Measurements from ENCODE around the gene LIPK. TPM values are rescaled to one million over a fixed set of nuclear protein-coding genes. Genes with fewer than 3 reads are reported as not detected.

LIPK gene
- total RNA-seq, 1 experiment from 2014 or later: not detected

- H3K4me3 Mint-ChIP-seq (ENCODE audit: low read depth, unreplicated experiment): no peak overlapping the region
- BruUV-seq (replicated peaks): no TSS peak
- H3K9me3 Mint-ChIP-seq (ENCODE audit: low read depth, unreplicated experiment): no peaks in the 10 kb centered on the region
- H3K4me1 Mint-ChIP-seq (ENCODE audit: low read depth, unreplicated experiment): peaks cover 14% of the 10 kb centered on the region
- H3K27ac Mint-ChIP-seq (ENCODE audit: unreplicated experiment): no peak overlapping the region
- no peaks in the 10 kb centered on the region for H3K36me3 Mint-ChIP-seq (ENCODE audit: insufficient read depth, unreplicated experiment)
- H3K27me3 Mint-ChIP-seq (ENCODE audit: unreplicated experiment): peaks cover 9% of the 10 kb centered on the region
- intact Hi-C loops (cut with micrococcal nuclease; ENCODE audit: unreplicated experiment): no loop called here
- TF ChIP-seq, protein P1, sequence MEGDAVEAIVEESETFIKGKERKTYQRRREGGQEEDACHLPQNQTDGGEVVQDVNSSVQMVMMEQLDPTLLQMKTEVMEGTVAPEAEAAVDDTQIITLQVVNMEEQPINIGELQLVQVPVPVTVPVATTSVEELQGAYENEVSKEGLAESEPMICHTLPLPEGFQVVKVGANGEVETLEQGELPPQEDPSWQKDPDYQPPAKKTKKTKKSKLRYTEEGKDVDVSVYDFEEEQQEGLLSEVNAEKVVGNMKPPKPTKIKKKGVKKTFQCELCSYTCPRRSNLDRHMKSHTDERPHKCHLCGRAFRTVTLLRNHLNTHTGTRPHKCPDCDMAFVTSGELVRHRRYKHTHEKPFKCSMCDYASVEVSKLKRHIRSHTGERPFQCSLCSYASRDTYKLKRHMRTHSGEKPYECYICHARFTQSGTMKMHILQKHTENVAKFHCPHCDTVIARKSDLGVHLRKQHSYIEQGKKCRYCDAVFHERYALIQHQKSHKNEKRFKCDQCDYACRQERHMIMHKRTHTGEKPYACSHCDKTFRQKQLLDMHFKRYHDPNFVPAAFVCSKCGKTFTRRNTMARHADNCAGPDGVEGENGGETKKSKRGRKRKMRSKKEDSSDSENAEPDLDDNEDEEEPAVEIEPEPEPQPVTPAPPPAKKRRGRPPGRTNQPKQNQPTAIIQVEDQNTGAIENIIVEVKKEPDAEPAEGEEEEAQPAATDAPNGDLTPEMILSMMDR (IDR thresholded peaks at IDR 0.05; ENCODE audit: unreplicated experiment): no peak
- no peak for DNase-seq
- CTCF ChIA-PET: no interaction called here
Observed at GRCh38 chr10:88788924-88789323, 82.9 kb downstream of the LIPK start.

DNA sequence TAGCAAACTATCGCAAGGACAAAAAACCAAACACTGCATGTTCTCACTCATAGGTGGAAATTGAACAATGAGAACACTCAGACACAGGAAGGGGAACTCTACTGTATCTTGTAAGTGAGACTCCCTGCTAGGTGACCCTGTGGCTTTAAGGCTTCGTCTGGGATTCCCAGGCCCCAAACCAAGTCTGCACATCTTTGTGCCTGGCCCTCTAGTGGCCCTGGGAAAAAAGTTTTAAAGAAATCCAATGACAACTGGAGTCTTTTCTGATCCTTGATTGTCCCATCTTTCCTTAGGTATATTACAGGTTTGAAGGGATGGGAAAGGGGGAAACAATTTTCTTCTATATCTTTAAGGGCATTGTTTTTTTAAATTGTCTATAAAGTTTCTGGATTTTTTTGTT is 85.9 kb downstream of the LIPK start:
- Mint-ChIP-seq H3K27ac (ENCODE audit: unreplicated experiment) (no peak overlapping the region), H3K9me3 (ENCODE audit: low read depth, unreplicated experiment) (no peaks in the 10 kb centered on the region), H3K4me3 (ENCODE audit: low read depth, unreplicated experiment) (no peak overlapping the region), H3K27me3 (ENCODE audit: unreplicated experiment) (peaks cover 9% of the 10 kb centered on the region), H3K36me3 (ENCODE audit: insufficient read depth, unreplicated experiment) (no peaks in the 10 kb centered on the region), H3K4me1 (ENCODE audit: low read depth, unreplicated experiment) (peaks cover 18% of the 10 kb centered on the region)
- CTCF ChIA-PET: no interaction called here
- TF ChIP-seq, protein P1 (IDR thresholded peaks at IDR 0.05; ENCODE audit: unreplicated experiment): no peak
- no TSS peak for BruUV-seq (replicated peaks)
- DNase-seq: peak; percentile 21
- intact Hi-C loops (cut with micrococcal nuclease; ENCODE audit: unreplicated experiment): loop anchor here (5.0 kb wide), 1 partner anchor 105 kb away; no protein-coding TSS in a partner anchor

GRCh38 chr10:88792661-88793060 is 86.6 kb downstream of the LIPK start:
- Mint-ChIP-seq H3K36me3 (ENCODE audit: insufficient read depth, unreplicated experiment) (no peaks in the 10 kb centered on the region), H3K9me3 (ENCODE audit: low read depth, unreplicated experiment) (no peaks in the 10 kb centered on the region), H3K4me3 (ENCODE audit: low read depth, unreplicated experiment) (no peak overlapping the region), H3K27me3 (ENCODE audit: unreplicated experiment) (peaks cover 9% of the 10 kb centered on the region), H3K4me1 (ENCODE audit: low read depth, unreplicated experiment) (peaks cover 18% of the 10 kb centered on the region), H3K27ac (ENCODE audit: unreplicated experiment) (peak overlapping the region; percentile 18)
- CTCF ChIA-PET: no interaction called here
- TF ChIP-seq, protein P1 (IDR thresholded peaks at IDR 0.05; ENCODE audit: unreplicated experiment): no peak
- BruUV-seq (replicated peaks): no TSS peak
- peak; percentile 47 for DNase-seq
- intact Hi-C loops (cut with micrococcal nuclease; ENCODE audit: unreplicated experiment): loop anchor here (5.0 kb wide), 1 partner anchor 105 kb away; no protein-coding TSS in a partner anchor

DNA sequence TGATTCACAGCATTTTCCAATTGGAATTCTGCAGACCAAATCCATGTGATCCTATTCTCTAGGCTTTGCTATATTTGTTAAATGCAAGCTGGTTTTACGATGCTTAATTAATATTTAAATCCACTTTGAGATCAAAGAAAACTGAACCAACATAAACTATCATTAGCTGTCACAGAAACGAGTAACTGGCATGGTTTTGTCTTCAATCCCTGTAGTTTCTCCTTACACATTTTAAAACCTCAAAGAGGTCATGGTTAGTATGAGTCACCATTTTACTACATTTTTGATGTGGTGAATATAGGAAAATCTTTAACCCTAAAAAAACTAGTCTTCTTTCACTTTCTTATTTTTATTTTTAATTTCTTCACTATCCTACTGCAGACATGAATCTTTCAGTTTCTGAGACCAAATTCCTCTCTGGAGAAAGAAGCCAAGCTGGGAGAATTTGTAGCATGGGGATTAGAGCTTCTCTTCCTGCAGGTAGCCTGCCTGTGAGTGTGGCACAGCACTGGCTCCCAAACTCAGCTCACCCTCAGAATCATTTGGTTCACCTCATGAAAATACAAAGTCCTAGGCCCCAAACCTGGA is 87.8 kb downstream of the LIPK start:
- TF ChIP-seq, protein P1 (IDR thresholded peaks at IDR 0.05; ENCODE audit: unreplicated experiment): no peak
- no peaks in the 10 kb centered on the region for H3K27me3 Mint-ChIP-seq (ENCODE audit: unreplicated experiment)
- BruUV-seq (replicated peaks): no TSS peak
- no peak overlapping the region for H3K27ac Mint-ChIP-seq (ENCODE audit: unreplicated experiment)
- intact Hi-C loops (cut with micrococcal nuclease; ENCODE audit: unreplicated experiment): loop anchor here (5.0 kb wide), 1 partner anchor 107 kb away; no protein-coding TSS in a partner anchor
- CTCF ChIA-PET: interaction anchor here (0.7 kb wide), 1 partner anchor 14 kb away, joined by 3 read pairs; no protein-coding TSS in a partner anchor
- H3K9me3 Mint-ChIP-seq (ENCODE audit: low read depth, unreplicated experiment): no peaks in the 10 kb centered on the region
- no peak overlapping the region for H3K4me3 Mint-ChIP-seq (ENCODE audit: low read depth, unreplicated experiment)
- H3K36me3 Mint-ChIP-seq (ENCODE audit: insufficient read depth, unreplicated experiment): no peaks in the 10 kb centered on the region
- H3K4me1 Mint-ChIP-seq (ENCODE audit: low read depth, unreplicated experiment): peaks cover 18% of the 10 kb centered on the region
- DNase-seq: no peak

Measured in Calu3 (cell line).